Lung (tissue), 12 donors: ENCODE results near the gene RNASEH2B. TPM values are rescaled to one million over a fixed set of nuclear protein-coding genes. Genes with fewer than 3 reads are reported as not detected.

Experiments
- ATAC-seq: fragments of 200-7000 bp; cut with Tn5 transposase; one replicate; pipeline ENCODE4 v1.9.1; 2020; ENCODE audit warnings: moderate number of reproducible peaks; ENCODE audit not compliant: insufficient read depth, low FRiP score
- DNase-seq, 3 donors: peaks; one replicate each; pipeline ENCODE4 v3.0.0-alpha.2; 2013 to 2017
- H3K27ac ChIP-seq, 2 donors: one replicate each; pipeline ENCODE4 v1.5.1; 2013; ENCODE audit warnings: mild to moderate bottlenecking in 2 of 2, moderate library complexity in 2 of 2, control low read depth in 1 of 2, inconsistent platforms in 1 of 2, low read depth in 1 of 2, low read length in 1 of 2
- H3K27me3 ChIP-seq, 3 donors: one replicate each; pipeline ENCODE4 v1.5.1; 2013; ENCODE audit warnings: low read length in 2 of 3; ENCODE audit not compliant: control insufficient read depth in 3 of 3, insufficient read depth in 3 of 3
- H3K36me3 ChIP-seq, 4 donors: one replicate each; pipeline ENCODE4 v1.5.1; 2013; ENCODE audit warnings: low read length in 4 of 4, mild to moderate bottlenecking in 1 of 4, moderate library complexity in 1 of 4; ENCODE audit not compliant: control insufficient read depth in 4 of 4, insufficient read depth in 4 of 4
- H3K4me1 ChIP-seq, 5 donors: one replicate each; pipeline ENCODE4 v1.5.1; 2013; ENCODE audit warnings: low read length in 5 of 5, mild to moderate bottlenecking in 2 of 5, moderate library complexity in 1 of 5; ENCODE audit not compliant: control insufficient read depth in 5 of 5, insufficient read depth in 5 of 5
- H3K4me3 ChIP-seq: one replicate; pipeline ENCODE4 v1.5.1; 2013; ENCODE audit warnings: mild to moderate bottlenecking, control low read depth, moderate library complexity
- H3K9ac ChIP-seq, 2 donors: one replicate each; pipeline ENCODE4 v1.5.1; 2013; ENCODE audit warnings: low read length in 2 of 2, control low read depth in 1 of 2; ENCODE audit not compliant: insufficient read depth in 1 of 2
- H3K9me3 ChIP-seq, 4 donors: one replicate each; pipeline ENCODE4 v1.5.1; 2013; ENCODE audit warnings: low read length in 3 of 4, mild to moderate bottlenecking in 1 of 4, moderate library complexity in 1 of 4; ENCODE audit not compliant: control insufficient read depth in 4 of 4, insufficient read depth in 3 of 4
- CTCF ChIP-seq: IDR thresholded peaks from 2 replicates; pipeline ENCODE4 v1.5.1; 2012; ENCODE audit warnings: mild to moderate bottlenecking; ENCODE audit errors: control extremely low read depth, extremely low read depth
- WGBS, 2 donors: extraction: QIAGEN DNeasy Blood & Tissue Kit; methylation state at CpG; one replicate each; pipeline ENCODE4 v1.1.7; 2013; 5-methylcytosine and 5-hydroxymethylcytosine counted together
- polyA plus RNA-seq, 2 donors: library from polyadenylated mRNA; stranded (reverse); fragments of 200-250 nt; gene quantifications; one replicate each; pipeline ENCODE4 v1.2.1, GENCODE V29; 2013
- total RNA-seq, 2 donors: library from RNA; depleted of rRNA in 1 of 2; stranded (reverse); fragments of >200 nt in 1 of 2; gene quantifications; one replicate each; pipeline ENCODE4 v1.2.1, GENCODE V29; 2014 to 2021
- donor health status: control.
- donor health status: control.
- donor health status: Bipolar disorder and iron deficiency.
- donor health status: healthy.
- donor health status: DM: yes; HTN: yes; CAD: no.

RNASEH2B gene
- total and polyA plus RNA-seq, 4 donors, result 29.6 to 115 (median 57.8) TPM

- WGBS, 2 donors, result 81 to 82% methylated on average over 7 of the region's 7 CpGs
- ATAC-seq, result no peak
- no peak overlapping the region for H3K27ac ChIP-seq
These were observed 94.1 kb downstream of the RNASEH2B start for GRCh38 chr13:51003642-51004041.

GRCh38 chr13:51004111-51004865 is 94.7 kb downstream of the RNASEH2B start:
- Histone ChIP-seq H3K4me1 (peaks cover 0 to 15% (median 0%) of the 10 kb centered on the region in 5 donors), H3K4me3 (no peak overlapping the region), H3K27me3 (no peaks in the 10 kb centered on the region), H3K27ac (no peak overlapping the region), H3K9ac (no peak overlapping the region), H3K36me3 (no peaks in the 10 kb centered on the region), H3K9me3 (no peaks in the 10 kb centered on the region)
- no peak for TF ChIP-seq CTCF
- WGBS, 2 donors, result 60 to 69% methylated on average over 18 of the region's 18 CpGs
- ATAC-seq (no peak), DNase-seq (no peak)

More at GRCh38 chr13:51003642-51004041, 94.1 kb downstream of the RNASEH2B start:
- Histone ChIP-seq H3K9ac (no peak overlapping the region), H3K36me3 (no peaks in the 10 kb centered on the region), H3K4me3 (no peak overlapping the region), H3K4me1 (peaks cover 0 to 15% (median 0%) of the 10 kb centered on the region in 5 donors), H3K9me3 (peaks cover 0 to under 1% (median 0%) of the 10 kb centered on the region in 4 donors), H3K27me3 (no peaks in the 10 kb centered on the region)
- no peak for TF ChIP-seq CTCF
- DNase-seq, result no peak

GRCh38 chr13:51004918-51005460 is 95.4 kb downstream of the RNASEH2B start:
- no peaks in the 10 kb centered on the region for H3K9me3 ChIP-seq
- H3K36me3 ChIP-seq, result no peaks in the 10 kb centered on the region
- H3K4me1 ChIP-seq, result peaks cover 0 to 12% (median 0%) of the 10 kb centered on the region in 5 donors
- TF ChIP-seq CTCF, result no peak
- no peak overlapping the region for H3K9ac ChIP-seq
- ATAC-seq (no peak), DNase-seq (no peak)
- no peak overlapping the region for H3K27ac ChIP-seq
- WGBS, 2 donors, result 67 to 85% methylated on average over 3 of the region's 3 CpGs
- H3K4me3 ChIP-seq, result no peak overlapping the region
- no peaks in the 10 kb centered on the region for H3K27me3 ChIP-seq
